ENCODE measurements around the gene GPD1.

GPD1 gene

DNA sequence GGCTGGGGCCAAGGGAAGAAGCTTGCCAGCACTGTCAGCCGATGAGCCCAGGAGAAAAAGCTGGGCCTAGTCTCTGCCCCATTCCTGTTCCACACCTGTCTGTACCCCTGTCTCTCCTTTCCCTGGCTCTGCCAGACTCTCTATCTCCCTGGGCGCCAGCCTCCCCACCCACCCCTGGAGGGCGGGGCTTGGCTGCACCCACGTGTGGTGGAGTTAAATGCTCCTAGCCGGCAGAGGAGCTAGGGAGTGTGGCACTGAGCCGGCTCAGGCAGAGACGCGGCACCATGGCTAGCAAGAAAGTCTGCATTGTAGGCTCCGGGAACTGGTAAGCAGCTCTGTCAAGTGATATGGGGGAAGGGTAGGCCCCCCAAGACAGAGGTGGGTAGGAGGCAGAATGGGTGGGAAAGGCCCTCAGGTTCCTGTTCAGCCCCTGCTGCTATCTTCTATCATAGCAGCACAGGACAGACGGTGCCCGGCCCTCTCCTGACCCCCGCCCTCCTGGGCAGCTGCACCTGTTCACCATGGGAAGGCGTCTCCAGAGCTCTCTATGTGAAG is at the start of gene GPD1:
GPD1 (plus strand) TSS at position 242 of the 555 bp plus-strand sequence; CDS start at position 285, 43 bp downstream.
- peak; percentile 20 for DNase-seq

DNA sequence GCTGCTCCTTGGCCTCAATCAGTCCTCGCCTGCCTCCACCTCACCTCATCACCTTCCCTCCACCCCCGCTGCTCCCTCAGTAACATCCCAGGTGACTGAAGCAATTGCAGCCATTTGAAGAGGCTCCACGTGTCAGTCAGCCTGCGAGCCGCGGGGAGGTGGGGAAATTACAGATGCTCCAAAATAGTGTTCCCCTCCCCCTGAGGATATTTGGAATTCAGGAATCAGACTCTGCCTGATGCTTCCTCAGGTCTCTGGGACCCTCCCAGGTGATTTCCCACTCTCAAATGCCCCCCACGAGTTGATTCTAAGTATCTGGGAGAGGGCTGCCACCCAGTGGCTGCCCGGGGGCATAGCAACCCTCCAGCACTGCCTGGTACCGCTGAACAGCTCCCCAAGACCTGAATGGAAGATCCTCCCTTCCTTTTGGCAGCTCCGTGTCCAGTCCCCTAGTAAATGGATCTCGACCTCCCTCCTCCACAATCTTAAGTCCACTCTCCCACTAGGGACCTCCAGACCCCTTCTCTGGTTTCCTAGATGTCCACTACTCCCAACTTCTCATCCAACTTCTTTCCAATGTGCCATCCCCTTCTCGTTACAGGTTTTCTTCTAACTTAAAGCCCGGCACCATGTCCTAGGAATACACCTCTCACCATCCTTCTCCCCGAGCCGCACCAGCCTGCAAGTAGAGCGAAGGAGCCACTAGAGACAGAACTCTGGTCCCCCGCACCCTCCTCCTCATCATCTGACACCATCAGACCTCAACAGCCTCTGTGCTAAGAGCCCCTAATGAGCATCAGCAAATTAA is 47.8 kb upstream of the GPD1 start:
- peak; percentile 23 for DNase-seq

DNA sequence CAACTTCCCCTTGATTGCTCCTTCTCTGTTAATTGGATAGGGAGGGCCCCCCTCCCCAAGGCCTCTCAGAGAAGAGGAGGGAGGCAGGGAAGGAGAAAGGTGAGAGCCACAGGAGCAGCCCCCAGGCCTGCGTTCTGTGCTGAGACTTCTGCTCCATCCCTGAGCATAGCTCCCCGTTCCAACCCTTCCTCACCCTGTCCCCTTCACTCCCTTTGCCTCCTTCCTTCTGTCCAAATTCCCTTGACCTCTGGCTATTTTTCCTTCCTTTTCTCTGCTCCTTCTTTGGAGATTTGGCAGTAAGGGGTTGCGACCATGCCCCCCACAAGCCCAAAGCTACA is 47.2 kb upstream of the GPD1 start:
- no peak for DNase-seq

DNA sequence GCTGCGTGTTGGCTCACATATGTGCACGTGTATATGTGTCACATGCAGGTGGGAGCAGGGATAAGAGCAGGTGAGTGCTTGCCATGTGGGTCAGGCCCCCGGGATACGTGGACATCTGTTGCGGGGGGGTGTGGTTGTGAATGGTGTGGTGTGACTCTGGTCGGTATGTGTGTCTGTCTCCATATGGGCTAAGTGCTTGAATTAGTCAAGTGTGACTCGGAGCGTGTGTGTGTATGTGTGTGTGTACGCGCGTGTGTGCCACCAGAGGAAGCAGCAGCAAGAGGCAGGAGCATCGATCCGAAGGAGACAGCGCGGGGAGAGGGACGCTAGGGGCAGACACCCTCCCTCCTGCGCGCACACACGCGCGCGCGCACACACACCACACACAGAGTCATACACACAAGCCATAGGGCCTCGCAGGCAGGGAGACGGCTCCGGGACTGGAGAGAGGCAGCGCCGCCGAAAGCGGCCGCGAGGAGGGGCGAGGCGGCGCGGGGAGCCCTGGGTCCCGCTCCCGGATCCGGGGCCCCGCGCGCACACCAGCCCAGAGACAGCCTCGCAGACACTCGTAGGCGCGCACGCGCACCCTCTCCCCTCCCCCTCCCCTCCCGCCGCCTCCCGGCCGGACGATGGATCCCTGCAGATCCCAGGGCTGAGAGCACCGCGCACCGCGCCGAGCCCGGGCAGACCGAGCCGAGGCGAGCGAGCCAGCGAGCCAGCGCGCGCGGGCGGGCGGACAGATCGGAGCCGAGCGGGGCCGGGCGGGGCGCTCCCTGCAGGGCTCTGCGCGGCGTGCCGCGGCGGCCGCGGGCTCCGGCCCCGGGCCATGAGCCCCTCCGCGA is 46.6 kb upstream of the GPD1 start, which contains the start of gene ASIC1:
ASIC1 (plus strand) TSS at position 597 of the 842 bp plus-strand sequence. CDS start 1,171 bp downstream, outside the sequence.
- DNase-seq = peak; percentile 63

DNA sequence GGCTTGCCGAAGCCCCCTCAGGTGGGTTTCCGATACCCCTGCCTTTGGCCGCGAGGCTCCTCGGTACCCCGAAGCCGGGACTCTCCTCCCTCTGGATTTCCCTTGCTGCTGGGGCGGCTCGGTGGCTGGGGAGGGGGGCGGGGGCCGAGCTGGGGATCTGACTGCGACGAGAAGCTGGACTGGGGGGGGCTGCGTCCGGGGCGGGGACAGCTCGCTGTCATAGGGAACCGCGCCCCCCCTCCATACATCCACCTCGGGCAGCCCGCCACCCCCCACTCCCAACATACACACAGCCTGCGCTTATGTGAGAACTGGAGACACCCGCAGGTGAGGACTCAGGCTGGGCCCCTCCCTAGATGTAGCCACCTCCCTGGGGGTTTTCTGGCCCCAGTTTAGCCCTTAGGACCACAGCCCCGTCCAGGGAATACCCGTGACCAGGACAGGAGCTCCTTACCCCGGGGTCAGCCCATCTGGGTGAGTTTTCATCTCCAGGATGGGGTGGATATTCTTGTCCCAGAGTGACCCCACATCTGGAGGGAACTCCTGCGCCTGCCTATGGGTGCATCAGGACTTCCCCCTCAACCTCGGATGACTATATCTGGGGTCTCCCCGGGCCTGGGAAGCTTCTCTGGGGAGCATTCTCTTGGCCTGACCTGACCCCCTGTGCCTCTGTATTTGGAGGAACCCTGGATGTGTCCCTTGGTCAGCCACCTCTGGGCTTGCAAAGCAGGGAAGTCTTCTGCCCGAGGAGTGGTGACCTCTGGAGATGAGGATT is 45.7 kb upstream of the GPD1 start:
- DNase-seq = no peak

DNA sequence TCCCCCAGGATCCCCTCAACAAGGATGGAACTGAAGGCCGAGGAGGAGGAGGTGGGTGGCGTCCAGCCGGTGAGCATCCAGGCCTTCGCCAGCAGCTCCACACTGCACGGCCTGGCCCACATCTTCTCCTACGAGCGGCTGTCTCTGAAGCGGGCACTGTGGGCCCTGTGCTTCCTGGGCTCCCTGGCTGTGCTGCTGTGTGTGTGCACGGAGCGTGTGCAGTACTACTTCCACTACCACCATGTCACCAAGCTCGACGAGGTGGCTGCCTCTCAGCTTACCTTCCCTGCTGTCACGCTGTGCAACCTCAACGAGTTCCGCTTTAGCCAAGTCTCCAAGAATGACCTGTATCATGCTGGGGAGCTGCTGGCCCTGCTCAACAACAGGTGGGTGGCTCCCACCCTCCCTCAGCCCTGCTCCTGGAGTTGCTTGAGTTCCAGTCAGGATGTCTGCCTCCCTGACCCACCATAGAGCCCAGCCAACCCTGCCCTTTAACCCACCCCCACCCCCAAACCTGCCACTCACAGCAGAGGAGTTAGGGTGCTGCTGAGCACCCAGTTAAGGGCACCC is 45.0 kb upstream of the GPD1 start:
- DNase-seq = no peak

DNA sequence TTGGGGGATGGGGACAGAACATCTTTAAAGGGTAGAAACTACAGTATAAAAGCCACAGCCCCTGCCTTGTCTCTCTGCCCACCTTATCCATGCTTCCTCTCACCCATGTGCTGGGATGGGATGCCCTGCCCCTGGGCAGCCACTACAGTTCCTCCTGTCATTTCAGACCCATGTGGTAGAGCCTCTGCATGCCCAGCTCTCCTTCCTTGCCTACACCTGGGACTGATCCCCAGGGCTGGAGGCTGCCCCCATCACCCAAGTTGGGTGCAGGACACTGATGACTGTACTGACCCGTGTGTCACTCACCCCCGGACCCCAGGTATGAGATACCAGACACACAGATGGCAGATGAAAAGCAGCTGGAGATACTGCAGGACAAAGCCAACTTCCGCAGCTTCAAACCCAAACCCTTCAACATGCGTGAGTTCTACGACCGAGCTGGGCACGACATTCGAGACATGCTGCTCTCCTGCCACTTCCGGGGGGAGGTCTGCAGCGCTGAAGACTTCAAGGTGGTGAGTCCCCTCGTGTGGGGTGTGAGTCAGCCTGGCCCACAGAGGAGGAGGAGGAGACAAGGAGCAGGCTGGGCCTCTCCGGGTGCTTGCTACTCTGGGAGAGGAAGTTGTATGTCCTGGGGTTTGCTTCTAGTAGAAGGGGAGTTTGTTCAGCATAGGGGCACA is 44.2 kb upstream of the GPD1 start:
- DNase-seq = no peak

DNA sequence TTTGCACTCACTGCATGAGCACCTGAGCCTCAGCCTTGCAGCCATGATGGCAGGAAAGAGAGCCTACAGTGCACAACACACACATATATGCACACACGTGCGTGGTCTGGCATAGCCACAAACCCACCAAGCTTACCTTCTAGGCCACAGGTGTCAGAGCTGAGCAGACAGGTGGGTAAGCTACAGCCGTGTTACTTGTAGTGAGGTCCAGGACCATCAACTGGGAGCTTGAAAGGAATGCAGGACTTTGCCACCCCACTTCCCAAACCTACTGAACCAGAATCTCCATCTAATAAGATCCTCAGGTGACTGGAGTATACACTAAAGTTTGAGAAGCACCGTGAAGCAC is 43.7 kb upstream of the GPD1 start:
- DNase-seq = no peak

DNA sequence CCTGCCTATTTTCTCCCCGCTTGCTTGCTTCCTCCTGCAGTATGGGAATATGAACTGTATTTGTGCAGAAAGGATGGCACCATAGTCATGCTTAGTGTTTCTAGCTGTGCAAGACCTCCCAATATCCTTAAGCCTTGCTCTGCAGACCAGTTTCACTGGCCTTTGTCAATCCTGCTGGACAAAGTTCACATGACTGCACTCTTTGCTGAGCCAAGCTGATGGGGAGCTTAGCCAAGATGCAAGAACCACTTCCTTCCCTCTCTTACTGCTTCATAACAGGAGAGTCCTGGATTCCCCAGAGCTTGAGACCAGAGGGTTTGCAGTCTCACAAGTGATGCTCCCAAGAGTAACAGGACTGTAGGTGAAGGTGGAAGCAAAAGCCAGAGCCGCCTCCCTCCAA is 42.6 kb upstream of the GPD1 start:
- DNase-seq = no peak

DNA sequence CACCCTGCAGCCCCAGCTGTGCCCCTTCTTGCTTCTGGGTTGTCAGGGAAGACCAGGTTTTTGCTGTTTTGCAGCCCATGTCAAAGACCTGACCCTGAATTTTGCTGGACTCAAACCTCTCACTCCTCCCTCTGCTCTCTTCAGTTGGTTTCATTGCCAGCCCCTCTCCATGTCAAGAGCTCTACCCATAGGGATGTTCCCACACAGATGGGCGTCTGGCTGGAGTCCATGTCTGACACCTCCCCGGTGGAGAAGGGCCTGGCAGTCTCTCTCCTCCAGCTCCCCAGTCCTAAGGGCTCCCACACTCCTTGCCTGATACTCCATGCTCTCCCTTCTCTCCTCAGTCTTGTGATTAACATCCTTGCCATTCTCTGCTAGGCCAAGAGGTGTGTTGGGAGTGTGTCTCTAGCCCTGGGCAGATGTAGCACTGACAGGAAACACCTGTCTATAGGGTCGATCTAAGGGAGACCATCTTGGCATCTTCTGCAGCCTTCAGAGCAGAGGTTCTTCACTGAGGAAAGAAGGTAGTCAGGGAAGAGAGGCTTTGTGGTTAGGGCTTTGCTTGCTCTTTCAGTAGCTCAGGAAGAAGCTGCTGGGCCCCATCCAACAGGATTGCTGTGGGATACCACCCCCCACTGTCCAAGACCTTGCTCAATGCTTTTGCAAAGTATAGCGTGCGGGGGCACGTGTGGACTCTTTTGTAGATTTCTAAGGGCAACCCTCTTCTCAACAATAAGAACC is 41.7 kb upstream of the GPD1 start:
- no peak for DNase-seq

DNA sequence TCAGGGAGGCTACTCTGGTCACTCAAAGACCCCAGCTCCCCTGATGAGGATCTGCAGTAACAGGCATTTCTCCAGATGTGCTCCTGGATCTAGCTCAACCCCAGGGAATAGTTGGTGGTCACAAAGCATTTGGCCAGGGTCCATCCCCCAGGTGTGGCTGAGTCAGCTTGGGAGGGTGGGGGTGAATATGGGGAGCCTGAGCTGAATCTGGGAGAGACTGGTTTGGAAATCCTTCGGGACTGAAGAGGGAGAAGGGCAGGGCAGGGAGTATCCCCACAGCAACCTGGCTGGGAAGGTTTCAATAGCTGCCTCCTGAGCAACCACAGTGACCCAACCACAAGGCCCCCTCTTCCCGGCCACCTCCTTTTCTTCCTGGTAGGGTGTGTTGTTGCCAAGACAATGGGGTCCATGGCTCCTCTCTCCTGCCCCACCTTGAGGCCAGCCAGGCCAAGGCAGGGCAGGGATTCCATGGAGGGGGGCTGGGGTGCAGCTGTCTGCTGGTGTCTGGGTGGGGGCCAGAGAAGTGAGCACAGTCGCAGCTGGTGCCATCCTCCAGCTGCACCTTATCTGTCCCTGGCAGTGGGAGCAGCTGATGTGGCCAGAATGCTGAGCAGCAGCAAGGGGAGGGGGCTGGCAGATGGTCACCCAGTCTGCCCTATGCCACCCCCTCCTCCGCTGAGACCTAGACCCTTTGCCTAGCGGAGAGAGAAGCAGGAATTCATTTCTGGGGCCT is 40.9 kb upstream of the GPD1 start:
- DNase-seq = no peak

DNA sequence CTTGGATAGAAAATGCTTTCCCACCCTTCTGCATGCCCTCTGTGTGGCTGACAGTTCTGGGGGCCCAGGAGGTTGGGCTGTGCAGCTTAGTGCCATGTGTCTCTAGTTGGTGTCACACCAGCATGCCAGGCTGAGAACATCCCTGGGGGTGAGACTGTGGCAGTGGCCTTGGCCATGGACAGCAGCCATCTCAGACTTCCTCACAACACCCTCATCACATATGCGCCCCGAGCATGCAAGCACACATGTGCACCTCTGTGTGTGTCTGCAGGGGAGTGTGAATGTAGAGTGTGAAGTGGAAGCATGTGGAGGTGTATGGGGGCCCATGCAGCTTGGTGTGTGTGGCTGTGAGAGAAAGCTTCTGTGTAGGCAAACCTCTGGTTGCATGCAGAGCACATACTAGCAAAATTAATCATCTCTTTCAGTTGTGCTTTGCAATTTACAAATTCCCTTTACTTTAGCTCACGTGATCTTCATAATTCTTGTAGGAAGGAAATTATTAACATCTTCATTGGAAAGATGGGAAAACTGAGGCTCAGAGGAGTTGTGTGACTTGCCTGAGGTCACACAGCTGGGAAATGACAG is 38.0 kb upstream of the GPD1 start:
- DNase-seq = no peak

DNA sequence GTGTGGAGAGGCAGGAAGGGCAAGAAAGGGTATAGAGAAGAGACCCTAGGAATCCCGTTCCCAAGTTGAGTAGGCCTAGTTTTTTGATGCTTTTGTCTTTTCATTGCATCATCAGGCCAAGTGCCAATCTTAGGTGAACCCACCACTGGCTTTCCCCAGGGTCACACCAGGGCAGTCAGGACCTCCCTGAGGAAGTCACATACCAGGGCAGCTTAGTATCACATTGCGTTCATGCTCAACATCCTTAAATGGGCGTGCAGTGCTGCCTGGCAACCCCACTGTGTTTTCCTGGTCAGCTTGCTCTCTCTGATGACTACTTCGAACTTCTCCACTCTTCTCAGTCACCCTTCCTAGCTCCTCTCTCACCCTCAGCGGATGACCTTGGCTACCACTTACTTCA is 37.4 kb upstream of the GPD1 start:
- DNase-seq = no peak

DNA sequence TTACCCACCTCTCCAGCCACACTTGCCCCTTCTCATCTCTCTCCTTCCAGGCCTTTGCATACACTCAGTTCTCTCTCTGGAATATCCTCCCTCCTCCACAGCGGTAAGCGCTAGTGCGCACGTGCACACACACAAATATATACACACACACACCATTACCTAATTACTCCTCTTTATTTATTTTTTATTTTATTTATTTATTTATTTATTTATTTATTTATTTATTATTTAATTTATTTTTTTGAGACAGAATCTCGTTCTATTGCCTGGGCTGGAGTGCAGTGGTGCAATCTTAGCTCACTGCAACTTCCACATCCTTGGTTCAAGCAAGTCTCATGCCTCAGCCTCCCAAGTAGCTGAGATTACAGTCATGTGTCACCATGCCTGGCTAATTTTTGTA is 34.7 kb upstream of the GPD1 start:
- DNase-seq = no peak

DNA sequence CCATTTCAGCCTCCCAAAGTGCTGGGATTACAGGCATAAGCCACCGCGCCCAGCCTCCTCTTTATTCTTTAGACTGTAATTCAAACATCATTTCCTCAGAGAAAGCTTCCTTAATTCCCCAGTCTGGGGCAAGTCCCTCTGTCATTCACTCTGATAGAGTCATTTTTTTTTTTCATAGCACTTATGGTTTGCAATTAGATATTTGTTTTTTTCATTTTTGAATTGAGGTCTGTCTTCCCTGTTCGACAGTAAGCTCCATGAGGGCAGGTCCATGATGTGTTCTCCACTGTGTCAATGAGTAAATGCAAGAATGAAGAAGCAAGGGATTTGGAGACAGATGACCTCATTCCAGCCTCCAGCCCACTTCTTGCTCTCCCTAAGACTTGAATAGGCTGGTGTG is 34.3 kb upstream of the GPD1 start:
- no peak for DNase-seq

DNA sequence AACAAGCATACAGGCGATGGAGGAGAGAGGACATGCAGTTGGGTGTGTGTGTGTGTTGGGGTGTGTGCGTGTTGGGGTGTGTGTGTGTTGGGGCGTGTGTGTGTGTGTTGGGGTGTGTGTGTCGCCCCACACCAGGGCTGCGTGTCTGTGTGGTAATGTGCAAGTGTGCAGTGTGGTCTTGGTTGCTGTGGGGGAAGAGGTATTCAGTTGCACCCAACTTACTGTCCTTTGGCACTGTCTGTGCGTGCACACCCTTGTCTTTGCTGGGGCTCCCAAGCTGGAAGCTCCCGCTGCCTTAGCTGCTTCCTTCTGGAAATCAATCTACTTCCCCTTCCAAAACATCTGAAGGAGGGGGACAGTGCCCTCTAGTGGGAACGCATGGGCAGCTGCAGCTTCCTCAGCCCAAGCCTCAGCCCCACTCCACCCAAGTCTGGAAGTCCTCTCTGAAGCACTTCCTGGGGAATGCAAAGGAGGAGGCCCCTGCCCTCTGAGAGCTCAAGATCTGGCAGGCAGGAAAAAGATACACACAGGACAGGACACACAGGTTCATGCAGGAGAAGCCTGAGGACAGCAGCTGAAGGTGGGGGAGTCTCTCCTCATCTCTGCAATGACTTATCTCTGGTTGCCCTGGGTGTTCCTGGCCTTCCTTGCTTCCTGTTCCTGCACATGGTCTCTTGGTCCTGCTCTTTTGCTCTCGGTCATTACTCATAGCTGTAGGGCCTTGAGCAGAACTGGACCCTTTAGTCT is 33.3 kb upstream of the GPD1 start:
- DNase-seq = peak; percentile 62

DNA sequence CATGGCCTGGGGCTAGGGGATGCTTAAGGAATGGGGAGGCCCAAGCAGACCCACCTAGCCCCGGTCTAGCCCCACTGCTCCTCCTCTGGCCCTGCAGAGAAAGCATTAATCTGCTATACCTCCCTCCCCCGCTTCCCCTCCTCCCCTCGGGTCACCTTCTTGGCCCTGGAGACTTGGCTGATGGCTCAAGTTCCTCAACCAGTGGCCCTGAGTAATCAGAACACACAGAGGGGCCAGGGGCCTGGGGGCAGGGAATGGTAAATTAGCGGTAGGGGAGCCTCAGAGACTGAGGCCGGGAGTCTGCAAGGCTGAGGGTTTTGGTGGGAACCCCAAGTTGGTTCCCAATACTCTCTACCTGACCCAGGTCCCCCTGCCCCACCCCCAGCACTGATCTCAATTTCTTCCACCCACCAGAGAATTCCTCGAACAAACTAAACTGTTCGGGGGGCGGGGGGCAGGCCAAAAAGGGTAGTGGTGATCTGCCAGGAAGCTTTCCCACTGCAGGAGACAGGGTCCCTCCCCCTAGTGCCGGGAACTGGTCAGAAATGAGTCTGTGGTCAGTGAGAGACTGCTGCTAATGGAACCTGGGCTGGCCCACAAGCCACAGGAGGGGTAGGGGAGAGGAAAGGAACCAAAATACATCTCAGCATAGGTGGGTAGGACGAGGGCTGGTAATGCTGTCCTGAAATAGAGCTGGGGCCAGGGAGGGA is 31.5 kb upstream of the GPD1 start:
- no peak for DNase-seq

DNA sequence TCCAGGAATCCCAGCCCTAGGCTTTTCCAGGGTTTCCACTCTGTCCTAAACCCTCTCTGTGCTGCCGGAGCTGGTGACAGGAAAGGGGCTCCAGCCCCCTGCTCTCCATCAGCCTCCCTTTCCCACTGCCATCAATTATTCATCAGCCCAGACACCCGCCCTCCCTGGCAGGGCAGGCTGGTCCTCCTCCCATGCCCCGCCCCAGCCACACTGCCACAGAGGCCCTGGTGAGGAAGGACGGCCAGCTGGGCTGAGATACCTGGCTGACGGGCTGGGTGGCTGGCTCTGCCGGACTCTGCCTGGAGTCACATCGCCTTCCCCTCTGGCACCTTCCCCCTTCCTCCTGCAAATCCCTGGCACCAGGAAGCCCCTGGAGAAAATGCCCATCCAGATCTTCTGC is 30.6 kb upstream of the GPD1 start:
- DNase-seq = no peak

DNA sequence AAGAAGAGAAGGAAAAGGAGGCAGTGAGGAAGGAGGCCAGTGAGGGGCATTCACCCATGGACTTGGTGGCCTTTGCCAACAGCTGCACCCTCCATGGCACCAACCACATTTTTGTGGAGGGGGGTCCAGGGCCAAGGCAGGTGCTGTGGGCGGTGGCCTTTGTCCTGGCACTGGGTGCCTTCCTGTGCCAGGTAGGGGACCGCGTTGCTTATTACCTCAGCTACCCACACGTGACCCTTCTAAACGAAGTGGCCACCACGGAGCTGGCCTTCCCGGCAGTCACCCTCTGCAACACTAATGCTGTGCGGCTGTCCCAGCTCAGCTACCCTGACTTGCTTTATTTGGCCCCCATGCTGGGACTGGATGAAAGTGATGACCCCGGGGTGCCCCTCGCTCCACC is 30.1 kb upstream of the GPD1 start:
- no peak for DNase-seq

Data from NCI-H2227 treated with DMSO at 0.1 percent for 48 hours (cell line).